ENCODE data around the gene ALPK3.

DNA sequence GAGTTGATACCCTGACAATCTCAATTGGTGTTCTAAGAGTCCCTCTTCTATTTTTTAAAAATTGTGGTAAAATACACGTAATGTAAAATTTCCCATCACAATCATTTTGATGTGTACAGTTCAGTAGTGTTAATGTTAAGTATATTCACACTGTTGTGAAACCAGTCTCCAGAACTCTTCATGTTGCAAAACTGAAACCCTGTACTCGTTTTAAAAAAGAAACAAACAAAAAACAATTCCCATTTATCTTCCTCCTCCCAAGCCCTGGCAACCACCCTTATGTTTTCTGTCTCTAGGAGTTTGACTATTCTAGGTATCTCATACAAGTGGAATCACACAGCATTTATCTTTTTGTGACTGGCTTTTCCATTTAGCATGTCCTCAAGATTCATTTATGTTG is 28.7 kb upstream of the ALPK3 start:
- TF ChIP-seq, protein P1, sequence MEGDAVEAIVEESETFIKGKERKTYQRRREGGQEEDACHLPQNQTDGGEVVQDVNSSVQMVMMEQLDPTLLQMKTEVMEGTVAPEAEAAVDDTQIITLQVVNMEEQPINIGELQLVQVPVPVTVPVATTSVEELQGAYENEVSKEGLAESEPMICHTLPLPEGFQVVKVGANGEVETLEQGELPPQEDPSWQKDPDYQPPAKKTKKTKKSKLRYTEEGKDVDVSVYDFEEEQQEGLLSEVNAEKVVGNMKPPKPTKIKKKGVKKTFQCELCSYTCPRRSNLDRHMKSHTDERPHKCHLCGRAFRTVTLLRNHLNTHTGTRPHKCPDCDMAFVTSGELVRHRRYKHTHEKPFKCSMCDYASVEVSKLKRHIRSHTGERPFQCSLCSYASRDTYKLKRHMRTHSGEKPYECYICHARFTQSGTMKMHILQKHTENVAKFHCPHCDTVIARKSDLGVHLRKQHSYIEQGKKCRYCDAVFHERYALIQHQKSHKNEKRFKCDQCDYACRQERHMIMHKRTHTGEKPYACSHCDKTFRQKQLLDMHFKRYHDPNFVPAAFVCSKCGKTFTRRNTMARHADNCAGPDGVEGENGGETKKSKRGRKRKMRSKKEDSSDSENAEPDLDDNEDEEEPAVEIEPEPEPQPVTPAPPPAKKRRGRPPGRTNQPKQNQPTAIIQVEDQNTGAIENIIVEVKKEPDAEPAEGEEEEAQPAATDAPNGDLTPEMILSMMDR (IDR thresholded peaks at IDR 0.05; ENCODE audit: low read depth, low read length, poor library complexity, severe bottlenecking), result no peak
- no peak for TF ChIP-seq EZH2phosphoT487 (IDR thresholded peaks at IDR 0.05; ENCODE audit: borderline replicate concordance, low read length)
